ENCODE data around the gene FAM151B.

FAM151B gene

GRCh38 chr5:80592105-80592504 lies 104.2 kb downstream of the FAM151B start:
- DNase-seq = no peak
